Tibial artery (tissue), 4 donors: ENCODE measurements around the gene ARHGDIA.

Experiments used
- DNase-seq, 2 donors: peaks; one replicate each; pipeline ENCODE4 v3.0.0-alpha.2; 2019
- H3K27ac ChIP-seq, 2 donors: fragments of 200-600 bp; sonication (generic) in 1 of 2; 1 replicate in 1 of 2; 2 replicates in 1 of 2; pipeline ENCODE4 v1.5.1; 2018 to 2019; ENCODE audit warnings: mild to moderate bottlenecking in 1 of 2
- H3K27me3 ChIP-seq, 2 donors: fragments of 200-600 bp; sonication (generic) in 1 of 2; one replicate each; pipeline versions ENCODE4 v1.5.1 to v1.6.0; 2016 to 2019
- H3K36me3 ChIP-seq, 3 donors: fragments of 200-600 bp; sonication (generic) in 2 of 3; one replicate each; pipeline ENCODE4 v1.5.1; 2016 to 2019; ENCODE audit warnings: mild to moderate bottlenecking in 2 of 3
- H3K4me1 ChIP-seq, 4 donors: fragments of 200-600 bp; sonication (generic) in 2 of 4; 1 replicate in 3 of 4; 2 replicates in 1 of 4; pipeline ENCODE4 v1.5.1; 2016 to 2019
- H3K4me3 ChIP-seq, 2 donors: fragments of 200-600 bp; sonication (generic) in 1 of 2; 1 replicate in 1 of 2; 2 replicates in 1 of 2; pipeline ENCODE4 v1.5.1; 2018 to 2019; ENCODE audit warnings: mild to moderate bottlenecking in 2 of 2
- H3K9me3 ChIP-seq, 3 donors: fragments of 200-600 bp; sonication (generic) in 1 of 3; one replicate each; pipeline ENCODE4 v1.5.1; 2016 to 2019
- intact Hi-C: fragments of 100-400 bp; cut with DNase I; formaldehyde crosslinking; loops from one replicate; pipeline ENCODE4 v1.15.0; 2023; ENCODE audit warnings: low total_unique reads
- TF ChIP-seq, protein P1 (sequence below), 2 experiments: fragments of 200-600 bp in 1 of 2; fragments of 450-650 bp in 1 of 2; IDR thresholded peaks; one replicate each; pipeline ENCODE4 v1.5.1; 2017 to 2019; ENCODE audit warnings: antibody characterized with exemption in 2 of 2, mild to moderate bottlenecking in 1 of 2, moderate library complexity in 1 of 2

The ARHGDIA gene

DNA sequence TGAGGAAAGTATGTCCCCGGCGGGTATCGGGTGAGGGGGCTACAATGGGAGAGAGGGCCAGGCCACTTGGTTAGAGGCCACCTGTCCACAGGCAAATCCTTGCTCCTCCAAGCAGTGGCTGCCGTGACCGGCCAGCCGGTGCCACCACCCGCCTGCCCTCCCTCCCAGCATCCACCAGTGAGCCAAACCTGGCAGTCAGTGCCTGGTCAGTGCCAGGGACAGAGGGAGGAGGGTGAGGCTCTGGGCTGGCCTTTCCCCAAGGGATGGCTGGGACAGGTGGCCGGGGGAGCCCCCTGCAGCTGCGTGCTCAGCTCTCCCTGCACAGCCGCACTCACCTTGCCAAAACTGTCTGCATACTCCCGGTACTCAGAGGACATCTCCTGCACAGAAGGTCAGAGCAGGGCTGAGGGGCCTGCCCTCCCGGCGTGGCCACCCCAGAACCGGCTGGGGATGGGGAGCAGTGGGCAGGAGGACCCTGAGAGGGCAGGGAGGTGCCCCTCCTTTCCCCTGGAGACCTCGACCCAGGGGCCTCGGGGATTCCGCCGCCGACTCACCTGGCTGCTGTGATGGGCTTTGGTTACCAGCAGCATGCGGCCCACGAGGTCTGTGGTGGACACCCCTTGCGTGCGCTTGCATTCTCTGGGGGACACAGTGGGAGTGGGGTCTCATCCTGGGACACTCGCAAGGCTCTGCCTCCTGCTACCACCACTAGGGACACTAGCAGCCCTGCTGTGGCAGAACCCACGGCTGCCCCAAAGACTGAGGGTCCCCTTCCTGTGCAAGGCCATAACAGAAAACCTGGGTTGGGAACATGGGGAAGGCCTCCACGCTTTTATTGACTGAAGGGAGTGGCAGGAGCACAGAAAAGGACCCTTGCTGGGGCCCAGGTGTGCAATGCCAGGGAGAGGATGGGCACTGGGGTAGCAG lies 36.3 kb upstream of the ARHGDIA start:
- intact Hi-C loops: no loop called here
- no peaks in the 10 kb centered on the region for H3K9me3 ChIP-seq
- H3K4me3 ChIP-seq: no peak overlapping the region
- H3K4me1 ChIP-seq: peaks cover 0 to 27% (median 16%) of the 10 kb centered on the region in 4 donors
- H3K36me3 ChIP-seq: peaks cover 0 to 58% (median 27%) of the 10 kb centered on the region in 3 donors
- H3K27ac ChIP-seq: no peak overlapping the region
- no peak for DNase-seq
- TF ChIP-seq, protein P1, sequence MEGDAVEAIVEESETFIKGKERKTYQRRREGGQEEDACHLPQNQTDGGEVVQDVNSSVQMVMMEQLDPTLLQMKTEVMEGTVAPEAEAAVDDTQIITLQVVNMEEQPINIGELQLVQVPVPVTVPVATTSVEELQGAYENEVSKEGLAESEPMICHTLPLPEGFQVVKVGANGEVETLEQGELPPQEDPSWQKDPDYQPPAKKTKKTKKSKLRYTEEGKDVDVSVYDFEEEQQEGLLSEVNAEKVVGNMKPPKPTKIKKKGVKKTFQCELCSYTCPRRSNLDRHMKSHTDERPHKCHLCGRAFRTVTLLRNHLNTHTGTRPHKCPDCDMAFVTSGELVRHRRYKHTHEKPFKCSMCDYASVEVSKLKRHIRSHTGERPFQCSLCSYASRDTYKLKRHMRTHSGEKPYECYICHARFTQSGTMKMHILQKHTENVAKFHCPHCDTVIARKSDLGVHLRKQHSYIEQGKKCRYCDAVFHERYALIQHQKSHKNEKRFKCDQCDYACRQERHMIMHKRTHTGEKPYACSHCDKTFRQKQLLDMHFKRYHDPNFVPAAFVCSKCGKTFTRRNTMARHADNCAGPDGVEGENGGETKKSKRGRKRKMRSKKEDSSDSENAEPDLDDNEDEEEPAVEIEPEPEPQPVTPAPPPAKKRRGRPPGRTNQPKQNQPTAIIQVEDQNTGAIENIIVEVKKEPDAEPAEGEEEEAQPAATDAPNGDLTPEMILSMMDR (IDR thresholded peaks at IDR 0.05): no peak
- H3K27me3 ChIP-seq: no peaks in the 10 kb centered on the region

GRCh38 chr17:81906476-81907218 lies 35.5 kb upstream of the ARHGDIA start:
- Histone ChIP-seq H3K36me3 (peaks cover 0 to 53% (median 21%) of the 10 kb centered on the region in 3 donors), H3K27ac (no peak overlapping the region)
- intact Hi-C loops: no loop called here

DNA sequence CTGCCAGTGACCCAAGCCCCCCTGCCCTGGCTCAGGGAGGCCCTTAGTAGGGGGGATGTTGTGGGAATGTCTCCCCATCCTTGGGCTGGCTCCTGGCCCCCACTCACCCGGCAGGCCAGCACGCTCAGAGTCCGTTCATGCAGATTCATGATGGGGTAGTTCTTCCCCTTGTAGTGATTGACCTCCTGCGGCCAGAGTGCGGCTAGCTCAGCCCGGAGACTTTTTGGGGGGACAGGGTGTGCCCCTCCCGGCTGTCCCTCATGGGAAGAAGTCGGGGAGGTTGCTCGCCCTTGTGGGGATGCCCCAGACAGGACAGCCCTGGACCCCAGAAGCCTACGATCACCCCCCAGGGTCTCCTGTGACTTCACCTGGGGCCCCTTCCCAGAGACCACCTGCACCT lies 34.9 kb upstream of the ARHGDIA start:
- DNase-seq: no peak
- H3K4me1 ChIP-seq: peaks cover 0 to 35% (median 24%) of the 10 kb centered on the region in 4 donors
- H3K27ac ChIP-seq: no peak overlapping the region
- no peak overlapping the region for H3K4me3 ChIP-seq
- TF ChIP-seq, protein P1 (IDR thresholded peaks at IDR 0.05): no peak
- H3K36me3 ChIP-seq: peaks cover 0 to 53% (median 21%) of the 10 kb centered on the region in 3 donors
- H3K27me3 ChIP-seq: no peaks in the 10 kb centered on the region
- intact Hi-C loops: no loop called here
- no peaks in the 10 kb centered on the region for H3K9me3 ChIP-seq

More at GRCh38 chr17:81906476-81907218, 35.5 kb upstream of the ARHGDIA start:
- no peak overlapping the region for H3K4me3 ChIP-seq
- TF ChIP-seq, protein P1 (IDR thresholded peaks at IDR 0.05): no peak
- no peaks in the 10 kb centered on the region for H3K27me3 ChIP-seq
- DNase-seq: no peak
- peaks cover 0 to 32% (median 22%) of the 10 kb centered on the region in 4 donors for H3K4me1 ChIP-seq
- H3K9me3 ChIP-seq: no peaks in the 10 kb centered on the region

DNA sequence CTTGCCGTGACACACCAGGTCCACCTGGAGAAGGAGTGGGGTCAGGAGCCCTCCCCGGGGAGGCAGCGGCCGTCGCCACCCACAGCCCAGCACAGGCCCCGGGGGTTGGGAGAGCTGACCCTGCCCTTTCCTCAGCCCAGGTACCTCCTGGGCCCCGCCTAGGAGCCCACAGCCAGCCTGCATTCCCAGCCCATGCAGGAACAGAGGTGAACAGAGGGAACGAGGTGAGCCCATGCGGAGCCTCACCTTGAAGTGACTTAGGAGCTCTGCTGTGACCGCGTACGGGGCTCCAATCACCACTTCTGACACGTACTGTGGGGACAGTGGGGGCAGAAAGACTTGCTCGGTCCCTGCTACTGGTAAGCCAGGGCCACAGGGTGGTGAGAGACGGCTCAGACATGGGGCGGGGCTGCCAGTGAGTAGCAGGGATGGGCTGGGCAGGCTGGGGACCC lies 34.3 kb upstream of the ARHGDIA start:
- DNase-seq: no peak

More for the DNA sequence above, 34.3 kb upstream of the ARHGDIA start:
- Histone ChIP-seq H3K27ac (no peak overlapping the region), H3K27me3 (no peaks in the 10 kb centered on the region), H3K4me1 (peaks cover 0 to 32% (median 21%) of the 10 kb centered on the region in 4 donors), H3K4me3 (no peak overlapping the region), H3K36me3 (peaks cover 0 to 58% (median 24%) of the 10 kb centered on the region in 3 donors), H3K9me3 (no peaks in the 10 kb centered on the region)
- TF ChIP-seq, protein P1 (IDR thresholded peaks at IDR 0.05): no peak
- intact Hi-C loops: no loop called here
